ENCODE measurements around the gene SEPSECS. TPM values are rescaled to one million over a fixed set of nuclear protein-coding genes. Genes with fewer than 3 reads are reported as not detected.

The SEPSECS gene
- total RNA-seq, 1 experiment from 2014 or later: 10.6 TPM

GRCh38 chr4:25109511-25109910 is 50.7 kb downstream of the SEPSECS start:
- Histone ChIP-seq H2AFZ (ENCODE audit: low read depth, low read length, poor library complexity, severe bottlenecking) (no peak overlapping the region), H3K27ac (ENCODE audit: low read depth, low read length) (no peak overlapping the region), H3K4me2 (ENCODE audit: low read length) (no peak overlapping the region), H3K4me1 (ENCODE audit: control insufficient read depth in 1 of 2, insufficient read depth in 2 of 2, low read length in 2 of 2) (0 out of 4 replicates have a peak, but pooled peaks cover 0 to 2% of the 10 kb centered on the region in 2 experiments), H3K79me2 (ENCODE audit: insufficient read depth, low read length) (no peaks in the 10 kb centered on the region), H3K9ac (ENCODE audit: low read length) (no peak overlapping the region), H3K9me3 (ENCODE audit: control insufficient read depth in 1 of 2, insufficient read depth in 1 of 2, low read depth in 1 of 2, low read length in 2 of 2) (no peaks in the 10 kb centered on the region), H4K20me1 (ENCODE audit: insufficient read depth) (no peaks in the 10 kb centered on the region), H3K4me3 (replicated peaks in 1 of 2; ENCODE audit: low read depth in 1 of 2, low read length in 2 of 2) (no peak overlapping the region), H3K36me3 (ENCODE audit: control insufficient read depth in 1 of 2, insufficient read depth in 2 of 2, low read length in 2 of 2) (no peaks in the 10 kb centered on the region), H3K27me3 (ENCODE audit: insufficient read depth, low read length) (peaks cover 4% of the 10 kb centered on the region; the same call in 1 of the 2 replicates), H3K9me2 (ENCODE audit: insufficient read depth) (no peaks in the 10 kb centered on the region)
- TF ChIP-seq RAD21 (IDR thresholded peaks at IDR 0.05; ENCODE audit: low read depth) (no peak), ZNF274 (IDR thresholded peaks at IDR 0.05; ENCODE audit: low read depth, low read length) (no peak), YY1 (IDR thresholded peaks at IDR 0.05; ENCODE audit: extremely low read depth, insufficient replicate concordance, low read depth, low read length) (no peak), POLR2AphosphoS5 (IDR thresholded peaks at IDR 0.05; ENCODE audit: low read depth, low read length) (no peak), ATF3 (IDR thresholded peaks at IDR 0.05) (no peak), EGR1 (IDR thresholded peaks at IDR 0.05; ENCODE audit: low read depth) (no peak), ELF1 (IDR thresholded peaks at IDR 0.05; ENCODE audit: borderline replicate concordance, low read depth) (no peak), TCF7L2 (IDR thresholded peaks at IDR 0.05; ENCODE audit: borderline replicate concordance, extremely low read depth, insufficient read depth, insufficient read length) (no peak), SIN3A (IDR thresholded peaks at IDR 0.05; ENCODE audit: low read depth) (no peak), MAX (IDR thresholded peaks at IDR 0.05) (no peak), ZFX (IDR thresholded peaks at IDR 0.05) (no peak), EZH2 (IDR thresholded peaks at IDR 0.05) (no peak), EZH2phosphoT487 (IDR thresholded peaks at IDR 0.05; ENCODE audit: borderline replicate concordance) (no peak), CEBPB (IDR thresholded peaks at IDR 0.05; ENCODE audit: low read depth) (no peak), CTCF (IDR thresholded peaks at IDR 0.05 in 2 of 3, conservative IDR thresholded peaks at IDR 0.05 in 1 of 3; ENCODE audit: borderline replicate concordance in 1 of 3, insufficient read depth in 1 of 3, low read depth in 2 of 3, low read length in 2 of 3) (no peak), JUND (IDR thresholded peaks at IDR 0.05) (no peak), FOSL1 (IDR thresholded peaks at IDR 0.05; ENCODE audit: low read depth) (no peak), REST (IDR thresholded peaks at IDR 0.05; ENCODE audit: low read depth) (no peak)
- DNase-seq (ENCODE audit: low read depth, low spot score) (no peak), ATAC-seq (no peak)
- BruUV-seq (replicated peaks): no TSS peak
- intact Hi-C loops (cut with micrococcal nuclease): no loop called here
- POLR2A ChIA-PET: no interaction called here
- CTCF ChIA-PET: no interaction called here
- RAD21 ChIA-PET (ENCODE audit: low non-redundant PET in 1 of 2, low total read pairs in 2 of 2, uncharacterized antibody in 2 of 2, unreplicated experiment in 2 of 2): interaction anchor here in 1 of 2 experiments (0.7 kb wide), 1 partner anchor 558 kb away, joined by 5 read pairs; no protein-coding TSS in a partner anchor

All from HCT116 (cell line).